Measurements from ENCODE around the gene FADS3.

Gene FADS3

GRCh38 chr11:61847914-61848581 is 43.3 kb downstream of the FADS3 start:
- in situ Hi-C loops (cut with MboI; ENCODE audit: low sequenced_read_pairs, unreplicated experiment), result no loop called here
- no peak for TF ChIP-seq CTCF (IDR thresholded peaks at IDR 0.05; ENCODE audit: borderline replicate concordance, control extremely low read depth, extremely low read depth, insufficient read depth, missing control alignments)
- DNase-seq (ENCODE audit: low spot score), result no peak

- no peak for DNase-seq (ENCODE audit: low spot score)
- no peak for TF ChIP-seq CTCF (IDR thresholded peaks at IDR 0.05; ENCODE audit: borderline replicate concordance, control extremely low read depth, extremely low read depth, insufficient read depth, missing control alignments)
- in situ Hi-C loops (cut with MboI; ENCODE audit: low sequenced_read_pairs, unreplicated experiment), result no loop called here
Measured at GRCh38 chr11:61846362-61847020, 44.9 kb downstream of the FADS3 start.

GRCh38 chr11:61844909-61845565 is 46.3 kb downstream of the FADS3 start:
- in situ Hi-C loops (cut with MboI; ENCODE audit: low sequenced_read_pairs, unreplicated experiment), result no loop called here
- TF ChIP-seq CTCF (IDR thresholded peaks at IDR 0.05; ENCODE audit: borderline replicate concordance, control extremely low read depth, extremely low read depth, insufficient read depth, missing control alignments), result no peak
- DNase-seq (ENCODE audit: low spot score), result no peak

GRCh38 chr11:61842528-61842820 is 48.9 kb downstream of the FADS3 start:
- in situ Hi-C loops (cut with MboI; ENCODE audit: low sequenced_read_pairs, unreplicated experiment), result no loop called here
- DNase-seq (ENCODE audit: low spot score), result no peak
- TF ChIP-seq CTCF (IDR thresholded peaks at IDR 0.05; ENCODE audit: borderline replicate concordance, control extremely low read depth, extremely low read depth, insufficient read depth, missing control alignments), result no peak

GRCh38 chr11:61841636-61842527 is 49.5 kb downstream of the FADS3 start:
- TF ChIP-seq CTCF (IDR thresholded peaks at IDR 0.05; ENCODE audit: borderline replicate concordance, control extremely low read depth, extremely low read depth, insufficient read depth, missing control alignments), result no peak
- in situ Hi-C loops (cut with MboI; ENCODE audit: low sequenced_read_pairs, unreplicated experiment), result no loop called here
- no peak for DNase-seq (ENCODE audit: low spot score)

GRCh38 chr11:61840371-61840770 is 51.0 kb downstream of the FADS3 start:
- in situ Hi-C loops (cut with MboI; ENCODE audit: low sequenced_read_pairs, unreplicated experiment), result no loop called here
- DNase-seq (ENCODE audit: low spot score), result no peak

More at GRCh38 chr11:61840371-61840770, 51.0 kb downstream of the FADS3 start:
- TF ChIP-seq CTCF (IDR thresholded peaks at IDR 0.05; ENCODE audit: borderline replicate concordance, control extremely low read depth, extremely low read depth, insufficient read depth, missing control alignments), result no peak

Measured in GM13976 (cell line).